SJSA1 (cell line): ENCODE measurements around the gene ULK4. TPM values are rescaled to one million over a fixed set of nuclear protein-coding genes. Genes with fewer than 3 reads are reported as not detected.

Source experiments
- DNase-seq, 2 experiments: peaks; one replicate each; pipeline ENCODE4 v3.0.0-alpha.2; 2015 to 2020; ENCODE audit warnings: low spot score in 2 of 2, low read depth in 1 of 2
- H3K27ac ChIP-seq: fragments of 250-450 bp; sonication (Bioruptor Pico); 2 replicates; pipeline ENCODE4 v1.5.1; 2020; ENCODE audit warnings: mild to moderate bottlenecking, moderate library complexity
- H3K27me3 ChIP-seq: fragments of 250-450 bp; sonication (Bioruptor Pico); replicated peaks from 2 replicates; pipeline ENCODE4 v1.5.1; 2020; ENCODE audit warnings: mild to moderate bottlenecking, moderate library complexity
- H3K36me3 ChIP-seq: fragments of 250-450 bp; sonication (Bioruptor Pico); 2 replicates; pipeline ENCODE4 v1.5.1; 2020; ENCODE audit warnings: mild to moderate bottlenecking
- H3K4me1 ChIP-seq: fragments of 250-450 bp; sonication (Bioruptor Pico); replicated peaks from 2 replicates; pipeline ENCODE4 v1.6.1; 2021; ENCODE audit warnings: mild to moderate bottlenecking
- H3K4me3 ChIP-seq: fragments of 250-450 bp; sonication (Bioruptor Pico); 2 replicates; pipeline ENCODE4 v1.5.1; 2020; ENCODE audit warnings: mild to moderate bottlenecking
- H3K9me3 ChIP-seq: fragments of 250-450 bp; sonication (Bioruptor Pico); replicated peaks from 2 replicates; pipeline ENCODE4 v1.5.1; 2020; ENCODE audit warnings: mild to moderate bottlenecking
- total RNA-seq: library from RNA; depleted of rRNA; stranded (reverse); fragments of >200 nt; shearing (Covaris generic); gene quantifications from 2 replicates; pipeline ENCODE4 v1.2.3, GENCODE V29; 2014

Gene ULK4
- total RNA-seq, 1 experiment from 2014 or later: 10.9 TPM

DNA sequence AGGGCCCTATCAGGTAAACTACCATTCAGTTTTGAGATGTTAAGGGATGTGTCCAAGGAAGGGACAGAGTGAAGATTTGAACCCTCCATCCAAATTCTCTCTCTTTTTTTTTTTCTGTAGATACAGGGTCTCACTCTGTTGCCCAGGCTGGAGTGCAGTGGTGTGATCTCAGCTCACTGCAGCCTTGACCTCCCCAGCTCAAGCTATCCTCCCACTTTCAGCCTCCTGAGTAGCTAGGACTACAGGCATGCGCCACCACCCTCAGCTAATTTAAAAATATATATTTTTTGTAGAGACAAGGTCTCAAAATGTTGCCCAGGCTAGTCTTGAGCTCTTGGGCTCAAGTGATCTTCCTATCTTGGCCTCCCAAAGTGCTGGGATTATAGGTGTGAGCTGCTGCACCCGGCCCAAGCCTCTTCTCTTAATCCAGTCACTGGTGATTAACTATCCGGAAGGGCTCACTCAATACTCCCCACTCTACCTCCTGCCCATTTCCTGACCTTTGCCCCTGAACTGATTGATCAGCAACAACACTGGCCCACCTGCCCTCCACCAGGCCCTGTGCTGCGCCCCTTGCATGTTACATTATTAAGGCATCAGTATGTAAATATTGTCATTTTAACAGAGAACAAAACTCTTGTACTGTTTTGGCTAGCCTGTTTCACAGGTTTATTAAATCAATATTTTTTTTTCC, 597.9 kb downstream of the ULK4 start:
- Histone ChIP-seq H3K27me3 (no peaks in the 10 kb centered on the region), H3K27ac (no peak overlapping the region), H3K4me3 (no peak overlapping the region), H3K36me3 (no peaks in the 10 kb centered on the region), H3K9me3 (no peaks in the 10 kb centered on the region), H3K4me1 (no peaks in the 10 kb centered on the region)
- DNase-seq: no peak

DNA sequence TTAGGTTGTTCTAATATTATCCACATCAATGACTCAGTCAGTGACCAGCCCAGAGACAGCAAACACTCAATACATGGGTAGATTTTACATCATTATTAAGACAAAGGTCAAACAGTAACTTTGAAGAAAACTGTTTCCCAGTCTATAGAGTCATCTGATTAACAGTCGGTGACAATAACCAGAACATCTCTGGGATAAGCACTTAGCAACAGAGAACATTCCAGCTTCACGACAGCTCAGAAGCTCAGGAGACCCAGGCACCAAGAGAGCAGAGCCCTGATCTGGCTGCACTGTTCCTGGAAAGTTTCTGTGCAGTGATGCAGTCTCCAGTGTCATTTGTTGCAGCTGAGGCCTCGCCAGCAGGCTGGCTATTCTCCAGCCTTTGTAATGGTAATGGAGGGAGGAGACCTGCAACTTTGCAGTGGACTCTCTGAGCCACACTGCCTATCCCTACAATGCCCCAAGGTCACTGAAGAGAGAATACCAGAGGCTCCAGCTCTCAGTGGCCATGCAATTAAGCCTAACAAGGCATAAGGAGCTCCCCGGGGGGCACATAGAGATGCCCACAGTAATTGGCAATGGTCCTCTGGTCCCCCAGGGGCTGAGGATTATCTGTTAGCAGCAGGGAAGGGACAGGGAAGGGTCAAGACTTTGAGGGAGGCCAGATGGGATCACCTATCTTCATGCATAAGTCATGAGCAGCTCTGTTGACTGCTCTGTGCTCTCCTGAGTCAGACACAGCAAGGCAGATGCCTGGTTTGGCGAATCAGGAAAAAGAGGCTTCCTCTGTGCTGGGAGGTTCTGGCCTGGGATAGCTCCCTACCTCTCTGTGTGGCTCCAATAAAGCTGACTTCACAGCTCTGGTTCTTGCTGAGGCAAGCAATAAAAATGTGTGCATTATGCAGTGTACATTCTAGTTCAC, 599.0 kb downstream of the ULK4 start:
- no peaks in the 10 kb centered on the region for H3K4me1 ChIP-seq
- DNase-seq: no peak
- no peak overlapping the region for H3K4me3 ChIP-seq
- no peaks in the 10 kb centered on the region for H3K9me3 ChIP-seq
- no peaks in the 10 kb centered on the region for H3K36me3 ChIP-seq
- no peaks in the 10 kb centered on the region for H3K27me3 ChIP-seq
- no peak overlapping the region for H3K27ac ChIP-seq

DNA sequence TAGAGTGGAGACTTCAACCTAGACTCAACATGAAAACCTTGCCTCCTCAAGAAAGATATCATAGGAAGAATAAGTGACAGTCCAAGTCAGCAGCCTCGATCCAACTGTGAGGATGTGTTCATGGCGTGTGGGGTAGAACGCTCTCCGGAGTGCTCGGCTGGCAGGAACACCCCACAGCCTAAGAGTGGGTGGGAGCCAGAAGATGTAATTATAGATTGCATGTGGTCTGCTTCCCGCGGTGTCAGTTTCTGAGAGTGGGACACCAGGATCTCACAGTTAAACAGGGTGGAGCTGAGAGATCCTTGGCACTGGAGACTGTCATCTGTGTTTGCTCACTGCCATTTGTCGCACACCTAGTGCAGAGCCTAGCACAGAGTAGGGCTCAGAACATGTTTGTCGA, 604.6 kb downstream of the ULK4 start:
- H3K4me1 ChIP-seq: no peaks in the 10 kb centered on the region
- H3K9me3 ChIP-seq: no peaks in the 10 kb centered on the region
- no peaks in the 10 kb centered on the region for H3K27me3 ChIP-seq
- no peaks in the 10 kb centered on the region for H3K36me3 ChIP-seq
- DNase-seq: no peak
- no peak overlapping the region for H3K4me3 ChIP-seq
- H3K27ac ChIP-seq: no peak overlapping the region

DNA sequence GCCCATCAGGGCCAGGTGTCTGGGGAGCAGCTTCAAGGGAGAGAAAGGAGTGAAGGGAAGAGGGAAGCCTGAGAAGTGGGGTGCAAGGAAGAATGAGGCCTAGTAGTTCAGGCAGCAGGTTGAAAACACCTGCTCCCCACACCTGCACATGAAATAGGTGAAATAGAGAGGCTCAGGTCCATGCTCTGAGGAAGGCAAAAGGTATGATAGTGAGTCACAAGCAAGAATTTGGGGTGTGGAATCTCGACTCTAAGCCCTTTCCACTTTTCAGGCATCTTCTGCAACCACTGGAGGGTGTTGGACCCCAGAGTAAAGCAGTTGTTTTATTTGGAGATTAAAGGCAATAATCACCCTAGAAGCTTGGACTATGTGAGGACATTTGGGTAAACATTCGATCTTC, 605.1 kb downstream of the ULK4 start:
- no peaks in the 10 kb centered on the region for H3K36me3 ChIP-seq
- no peak for DNase-seq
- no peaks in the 10 kb centered on the region for H3K27me3 ChIP-seq
- no peak overlapping the region for H3K27ac ChIP-seq
- H3K9me3 ChIP-seq: no peaks in the 10 kb centered on the region
- no peaks in the 10 kb centered on the region for H3K4me1 ChIP-seq
- no peak overlapping the region for H3K4me3 ChIP-seq

DNA sequence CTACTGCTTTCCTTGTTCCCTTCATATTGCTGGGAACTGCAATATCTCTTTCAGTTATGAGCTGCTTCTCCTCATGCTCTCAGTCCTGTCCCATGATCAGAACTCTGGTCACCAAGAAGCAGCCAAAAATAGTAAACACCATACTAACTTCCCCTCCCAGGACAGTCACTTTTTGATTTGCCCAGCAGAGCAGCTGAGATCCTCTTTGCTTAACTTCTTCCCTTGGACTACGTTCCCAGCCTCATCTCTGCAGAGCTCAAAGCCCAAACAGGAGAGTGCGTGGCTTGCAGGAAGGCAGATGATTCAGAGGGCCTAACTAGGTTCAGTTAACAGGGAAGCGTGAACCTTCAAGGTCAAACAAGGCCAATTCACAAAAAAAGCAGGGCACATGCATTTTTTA, 609.4 kb downstream of the ULK4 start:
- no peak overlapping the region for H3K4me3 ChIP-seq
- H3K36me3 ChIP-seq: no peaks in the 10 kb centered on the region
- H3K27me3 ChIP-seq: no peaks in the 10 kb centered on the region
- H3K9me3 ChIP-seq: no peaks in the 10 kb centered on the region
- no peak for DNase-seq
- H3K4me1 ChIP-seq: no peaks in the 10 kb centered on the region
- H3K27ac ChIP-seq: no peak overlapping the region

DNA sequence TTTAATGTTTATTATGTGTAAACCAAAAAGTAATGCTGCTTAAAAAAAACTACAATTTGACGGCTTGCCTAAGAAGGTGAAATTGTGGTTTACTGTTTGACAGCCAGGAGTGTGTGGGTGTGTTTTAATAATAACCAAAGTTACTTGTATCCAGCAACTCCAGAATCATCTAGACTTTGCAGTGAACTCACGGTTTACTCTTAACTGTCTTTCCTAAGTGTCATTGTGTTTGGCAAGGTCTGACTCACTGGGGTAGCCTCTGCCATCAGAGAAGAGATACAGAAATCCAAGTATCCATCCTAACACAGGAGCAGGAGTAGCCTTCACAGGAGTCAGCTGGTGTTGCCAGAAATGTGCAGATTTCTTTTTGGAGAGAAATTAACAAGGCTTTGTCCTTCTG, 611.5 kb downstream of the ULK4 start:
- no peak overlapping the region for H3K27ac ChIP-seq
- H3K27me3 ChIP-seq: no peaks in the 10 kb centered on the region
- H3K4me3 ChIP-seq: no peak overlapping the region
- DNase-seq: no peak
- H3K36me3 ChIP-seq: no peaks in the 10 kb centered on the region
- H3K4me1 ChIP-seq: no peaks in the 10 kb centered on the region
- H3K9me3 ChIP-seq: no peaks in the 10 kb centered on the region

DNA sequence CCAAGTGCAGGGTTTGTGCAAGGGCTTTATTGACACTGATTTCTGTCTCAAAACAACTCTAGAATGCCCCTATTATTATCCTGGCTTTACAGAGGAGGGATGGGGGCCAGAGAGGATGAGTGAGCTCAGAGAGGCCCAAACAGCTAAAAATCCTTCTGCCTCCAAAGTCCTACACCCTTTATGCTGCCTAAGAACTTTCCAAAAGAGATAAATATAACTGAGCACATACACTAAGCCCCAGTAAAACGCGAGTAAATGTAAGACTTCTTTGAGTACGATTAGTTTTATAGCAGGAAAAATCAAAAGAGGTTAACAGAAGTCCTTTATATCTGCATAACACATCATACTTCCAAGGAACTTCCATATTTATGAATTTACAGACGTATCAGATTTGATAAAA, 613.5 kb downstream of the ULK4 start:
- Histone ChIP-seq H3K36me3 (no peaks in the 10 kb centered on the region), H3K9me3 (no peaks in the 10 kb centered on the region), H3K4me3 (no peak overlapping the region), H3K27ac (no peak overlapping the region), H3K4me1 (no peaks in the 10 kb centered on the region), H3K27me3 (no peaks in the 10 kb centered on the region)
- no peak for DNase-seq

DNA sequence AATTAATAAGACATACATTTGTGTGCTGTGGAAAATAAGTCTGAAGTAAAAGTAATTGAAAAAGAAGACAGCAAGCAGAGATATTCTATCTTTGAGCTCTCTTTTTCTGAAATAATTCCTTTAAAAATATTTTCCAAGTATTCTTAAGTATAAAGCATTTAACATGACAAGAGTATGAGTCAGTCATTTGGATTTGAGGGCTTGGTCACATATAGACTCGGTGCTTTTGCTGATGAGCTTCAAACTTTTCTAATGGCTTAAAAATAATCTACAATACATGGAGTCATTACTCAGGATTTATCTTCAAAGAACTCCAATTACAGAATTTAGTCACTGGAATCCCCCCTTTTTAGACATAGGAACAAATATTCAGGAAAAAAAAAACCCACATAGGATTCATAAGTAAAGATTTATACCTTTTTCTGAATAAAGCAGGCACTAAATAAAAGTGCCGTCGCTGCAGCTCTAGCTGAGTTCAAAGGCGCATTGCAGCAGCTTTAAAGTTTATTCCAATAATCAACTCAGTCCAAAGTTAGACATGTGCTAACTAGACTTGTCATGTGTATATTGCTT, 615.1 kb downstream of the ULK4 start:
- Histone ChIP-seq H3K27ac (no peak overlapping the region), H3K9me3 (no peaks in the 10 kb centered on the region), H3K27me3 (no peaks in the 10 kb centered on the region), H3K4me3 (no peak overlapping the region), H3K36me3 (no peaks in the 10 kb centered on the region), H3K4me1 (no peaks in the 10 kb centered on the region)
- DNase-seq: peak in 1 of 2 experiments; percentile 1

DNA sequence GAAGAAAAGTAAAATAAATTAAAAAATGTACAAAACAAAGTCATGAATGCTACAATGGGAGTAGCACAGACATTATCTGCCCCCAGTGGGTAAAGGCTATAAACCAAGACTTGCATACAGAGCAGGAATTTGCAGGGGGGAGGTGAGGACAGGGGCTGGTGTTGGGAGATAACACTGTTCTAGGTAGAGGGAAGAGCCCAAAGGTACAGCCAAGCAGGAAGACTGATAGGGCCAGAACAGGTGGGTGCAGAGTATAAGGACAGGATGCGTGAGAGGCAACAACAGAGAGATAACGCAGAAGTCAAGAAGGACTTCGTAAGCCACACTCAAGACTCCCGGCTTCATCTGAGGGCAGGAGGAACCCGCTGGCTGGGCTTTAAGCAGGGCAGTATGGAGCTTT, 616.1 kb downstream of the ULK4 start:
- Histone ChIP-seq H3K27ac (no peak overlapping the region), H3K36me3 (no peaks in the 10 kb centered on the region), H3K9me3 (no peaks in the 10 kb centered on the region), H3K4me3 (no peak overlapping the region), H3K4me1 (no peaks in the 10 kb centered on the region), H3K27me3 (no peaks in the 10 kb centered on the region)
- DNase-seq: no peak

DNA sequence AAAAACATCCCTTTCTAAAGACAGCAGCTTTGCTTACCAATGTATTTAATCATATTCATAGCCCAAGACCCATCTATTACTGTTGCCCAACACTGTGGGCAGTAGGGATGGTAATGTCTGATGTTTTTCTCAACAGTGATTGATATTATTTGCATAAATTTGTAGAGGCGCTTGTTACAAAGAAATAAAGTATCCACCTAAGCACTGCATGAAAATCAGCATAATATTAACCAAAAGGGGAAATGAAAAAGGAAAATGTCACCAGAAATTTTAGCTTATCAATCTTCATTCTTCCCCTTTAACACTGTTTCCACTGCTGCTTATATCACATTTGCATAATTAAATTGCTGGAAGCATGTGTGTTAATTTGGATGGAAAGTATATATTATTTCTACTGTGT, 622.1 kb downstream of the ULK4 start:
- Histone ChIP-seq H3K36me3 (no peaks in the 10 kb centered on the region), H3K9me3 (no peaks in the 10 kb centered on the region), H3K27ac (no peak overlapping the region), H3K27me3 (no peaks in the 10 kb centered on the region), H3K4me1 (no peaks in the 10 kb centered on the region), H3K4me3 (no peak overlapping the region)
- DNase-seq: no peak

DNA sequence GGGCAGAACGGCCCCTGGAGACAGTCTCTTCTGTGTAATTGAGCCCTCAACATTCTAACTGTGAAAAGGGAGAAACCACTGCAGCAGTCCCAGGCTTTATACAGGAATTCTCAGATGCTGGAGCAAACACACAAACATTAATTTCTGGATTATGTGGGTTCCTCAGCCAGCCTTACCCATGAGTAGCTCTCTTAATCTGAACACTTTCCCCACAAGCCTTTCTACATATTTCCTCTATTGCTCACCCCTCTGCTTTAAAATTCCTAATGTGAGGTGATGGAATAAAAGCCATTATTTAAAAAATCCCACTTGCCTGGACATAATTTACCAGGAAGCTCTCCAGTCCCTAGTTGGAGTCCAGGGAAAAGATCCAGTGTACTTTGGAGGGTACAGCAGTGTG, 623.6 kb downstream of the ULK4 start:
- no peaks in the 10 kb centered on the region for H3K9me3 ChIP-seq
- H3K27ac ChIP-seq: no peak overlapping the region
- no peaks in the 10 kb centered on the region for H3K27me3 ChIP-seq
- H3K4me1 ChIP-seq: no peaks in the 10 kb centered on the region
- DNase-seq: no peak
- H3K4me3 ChIP-seq: no peak overlapping the region
- no peaks in the 10 kb centered on the region for H3K36me3 ChIP-seq

DNA sequence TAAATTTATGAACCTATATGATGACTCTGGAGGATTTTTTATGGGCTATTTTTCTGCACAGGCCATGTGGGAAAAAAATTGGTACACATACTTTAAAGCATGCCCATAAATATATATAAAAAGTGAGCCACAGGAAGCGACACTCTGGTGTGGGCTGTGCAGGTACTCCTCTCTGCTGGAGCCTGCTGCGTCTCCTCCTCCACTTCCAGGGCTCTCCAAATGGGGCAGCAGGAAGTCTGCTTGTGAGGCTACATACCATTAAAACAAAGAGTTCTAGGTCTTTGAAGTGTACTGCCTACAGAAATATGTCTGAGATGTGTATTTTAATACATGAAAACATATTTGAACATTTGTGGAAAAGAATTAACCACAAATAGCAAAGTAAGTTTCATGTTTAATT, 627.5 kb downstream of the ULK4 start:
- Histone ChIP-seq H3K4me1 (peaks cover 12% of the 10 kb centered on the region), H3K27ac (no peak overlapping the region), H3K4me3 (no peak overlapping the region), H3K27me3 (no peaks in the 10 kb centered on the region), H3K9me3 (no peaks in the 10 kb centered on the region), H3K36me3 (no peaks in the 10 kb centered on the region)
- no peak for DNase-seq

DNA sequence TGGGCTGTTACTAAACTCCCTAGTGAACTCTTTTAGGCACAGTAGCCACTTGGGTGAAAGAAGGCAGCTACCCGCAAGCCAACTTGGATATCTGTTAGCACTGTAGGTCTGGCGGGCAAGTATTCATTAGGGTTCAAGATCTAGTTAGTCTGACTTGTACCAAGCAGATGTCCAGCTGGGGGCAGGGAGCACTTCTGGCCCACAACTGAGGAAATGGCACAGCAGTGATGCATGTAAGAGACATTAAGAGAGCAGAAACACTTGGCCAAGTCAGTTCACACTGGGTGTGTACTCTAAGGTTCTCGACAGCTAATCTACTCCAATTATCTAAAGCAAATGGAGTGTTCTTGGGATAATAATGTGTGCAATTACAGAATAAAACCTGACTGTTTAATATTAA, 630.9 kb downstream of the ULK4 start:
- Histone ChIP-seq H3K27me3 (no peaks in the 10 kb centered on the region), H3K4me3 (no peak overlapping the region), H3K9me3 (no peaks in the 10 kb centered on the region), H3K27ac (no peak overlapping the region), H3K4me1 (peaks cover 22% of the 10 kb centered on the region), H3K36me3 (no peaks in the 10 kb centered on the region)
- no peak for DNase-seq

DNA sequence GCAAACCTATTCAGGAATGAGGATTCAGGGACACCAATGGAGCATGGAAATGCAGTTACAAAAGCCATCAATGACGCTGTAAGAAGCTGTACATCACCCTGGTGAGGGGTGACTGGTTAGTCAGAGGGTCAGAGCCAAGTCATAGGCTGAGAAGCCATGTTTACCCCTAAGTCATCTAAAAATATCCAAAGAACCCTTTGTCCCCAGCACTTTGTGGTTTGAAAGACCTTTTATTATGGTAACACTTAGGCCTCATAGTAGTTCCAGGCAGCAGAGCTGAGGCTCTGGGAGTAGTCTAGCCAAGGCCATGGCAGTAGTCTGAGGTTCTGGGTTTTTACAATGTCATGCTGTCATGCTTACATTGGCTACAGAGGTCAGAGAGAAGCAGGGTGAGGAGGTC, 631.4 kb downstream of the ULK4 start:
- no peak overlapping the region for H3K4me3 ChIP-seq

More for the DNA sequence above, 631.4 kb downstream of the ULK4 start:
- peak in 1 of 2 experiments; percentile 5 for DNase-seq
- H3K4me1 ChIP-seq: peaks cover 22% of the 10 kb centered on the region
- H3K9me3 ChIP-seq: no peaks in the 10 kb centered on the region
- H3K27ac ChIP-seq: no peak overlapping the region; the same call in 1 of the 2 replicates
- H3K36me3 ChIP-seq: no peaks in the 10 kb centered on the region
- no peaks in the 10 kb centered on the region for H3K27me3 ChIP-seq
